Tibial nerve (tissue), 4 donors: ENCODE results near the gene MFSD8. TPM values are rescaled to one million over a fixed set of nuclear protein-coding genes. Genes with fewer than 3 reads are reported as not detected.
"Not testable (repeated sequence)": the region's sequence is repeated elsewhere in the genome, so short reads cannot be mapped to it uniquely, and the experiment has no call there.

Experiments
- DNase-seq, 2 donors: peaks; one replicate each; pipeline ENCODE4 v3.0.0-alpha.2; 2019; ENCODE audit warnings: low spot score in 2 of 2
- H3K27ac ChIP-seq, 4 donors: fragments of 200-600 bp; sonication (generic) in 3 of 4; one replicate each; pipeline ENCODE4 v1.5.1; 2017 to 2019; ENCODE audit warnings: mild to moderate bottlenecking in 1 of 4
- H3K27me3 ChIP-seq, 2 donors: fragments of 200-600 bp; sonication (generic) in 1 of 2; one replicate each; pipeline versions ENCODE4 v1.5.1 to v1.6.0; 2017 to 2019
- H3K36me3 ChIP-seq, 3 donors: fragments of 200-600 bp; sonication (generic); one replicate each; pipeline ENCODE4 v1.5.1; 2018 to 2019
- H3K4me1 ChIP-seq, 4 donors: fragments of 200-600 bp; sonication (generic) in 3 of 4; one replicate each; pipeline ENCODE4 v1.5.1; 2017 to 2019
- H3K4me3 ChIP-seq, 4 donors: fragments of 200-600 bp; sonication (generic) in 3 of 4; one replicate each; pipeline ENCODE4 v1.5.1; 2017 to 2019; ENCODE audit warnings: mild to moderate bottlenecking in 1 of 4, moderate library complexity in 1 of 4
- H3K9me3 ChIP-seq, 4 donors: fragments of 200-600 bp; sonication (generic) in 3 of 4; one replicate each; pipeline ENCODE4 v1.5.1; 2017 to 2019
- CTCF ChIP-seq, 5 experiments: fragments of 200-600 bp in 3 of 5; fragments of 450-650 bp in 2 of 5; sonication (generic) in 3 of 5; IDR thresholded peaks; one replicate each; pipeline ENCODE4 v1.5.1; 2016 to 2019; ENCODE audit warnings: antibody characterized with exemption in 5 of 5, mild to moderate bottlenecking in 3 of 5, moderate library complexity in 2 of 5
- EP300 ChIP-seq, 2 donors: sonication (generic); formaldehyde crosslinking; IDR thresholded peaks; one replicate each; pipeline ENCODE4 v1.6.1; 2017; ENCODE audit warnings: antibody characterized with exemption in 2 of 2, mild to moderate bottlenecking in 1 of 2
- POLR2A ChIP-seq, 2 donors: fragments of 450-650 bp; IDR thresholded peaks; one replicate each; pipeline ENCODE4 v1.6.1; 2017; ENCODE audit warnings: antibody characterized with exemption in 2 of 2, mild to moderate bottlenecking in 2 of 2, moderate library complexity in 2 of 2
- WGBS, 2 donors: methylation state at CpG; one replicate each; pipeline ENCODE4 v1.1.5; 2018; 5-methylcytosine and 5-hydroxymethylcytosine counted together
- total RNA-seq, 4 donors: library from RNA; depleted of rRNA; stranded (reverse); fragments of >200 nt; gene quantifications; one replicate each; pipeline ENCODE4 v1.1.0, GENCODE V29; 2016

The MFSD8 gene
- total RNA-seq, 4 donors from 2014 or later, result 21.3 to 53.1 (median 31.5) TPM

DNA sequence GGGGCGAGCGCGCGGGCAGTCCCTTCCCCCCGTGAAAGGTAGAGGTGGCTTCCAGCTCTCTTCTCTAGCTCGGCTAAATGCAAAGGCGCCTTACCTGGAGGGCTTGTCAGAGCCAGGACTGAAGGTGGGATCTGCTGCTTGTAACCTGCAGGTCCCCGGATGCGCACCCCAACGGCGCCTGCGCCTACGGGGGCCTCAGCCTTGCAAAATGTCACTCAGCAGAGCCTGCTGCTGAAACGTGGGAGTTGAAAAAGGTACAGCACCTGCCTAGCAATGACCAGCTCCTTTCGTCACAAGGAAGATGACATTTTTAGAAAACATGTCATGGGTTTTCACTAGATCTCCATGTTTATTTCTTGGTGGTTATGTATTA, 816 bp upstream of the MFSD8 start:
- peak overlapping the region; percentile 81 to 96 (median 94) for H3K27ac ChIP-seq
- no peaks in the 10 kb centered on the region for H3K9me3 ChIP-seq
- H3K4me1 ChIP-seq, result peaks cover 0 to 23% (median 3%) of the 10 kb centered on the region in 4 donors
- H3K4me3 ChIP-seq, result peak overlapping the region; percentile 86 to 99 (median 94)
- WGBS, 2 donors, result 1 to 2% methylated on average over 14 to 15 of the region's 15 CpGs
- peak in 1 of 2 donors; percentile 23 for DNase-seq
- no peaks in the 10 kb centered on the region for H3K27me3 ChIP-seq
- TF ChIP-seq POLR2A (IDR thresholded peaks at IDR 0.05) (no peak), EP300 (IDR thresholded peaks at IDR 0.05) (no peak), CTCF (IDR thresholded peaks at IDR 0.05) (no peak)
- H3K36me3 ChIP-seq, result peaks cover 0 to 6% (median 0%) of the 10 kb centered on the region in 3 donors

DNA sequence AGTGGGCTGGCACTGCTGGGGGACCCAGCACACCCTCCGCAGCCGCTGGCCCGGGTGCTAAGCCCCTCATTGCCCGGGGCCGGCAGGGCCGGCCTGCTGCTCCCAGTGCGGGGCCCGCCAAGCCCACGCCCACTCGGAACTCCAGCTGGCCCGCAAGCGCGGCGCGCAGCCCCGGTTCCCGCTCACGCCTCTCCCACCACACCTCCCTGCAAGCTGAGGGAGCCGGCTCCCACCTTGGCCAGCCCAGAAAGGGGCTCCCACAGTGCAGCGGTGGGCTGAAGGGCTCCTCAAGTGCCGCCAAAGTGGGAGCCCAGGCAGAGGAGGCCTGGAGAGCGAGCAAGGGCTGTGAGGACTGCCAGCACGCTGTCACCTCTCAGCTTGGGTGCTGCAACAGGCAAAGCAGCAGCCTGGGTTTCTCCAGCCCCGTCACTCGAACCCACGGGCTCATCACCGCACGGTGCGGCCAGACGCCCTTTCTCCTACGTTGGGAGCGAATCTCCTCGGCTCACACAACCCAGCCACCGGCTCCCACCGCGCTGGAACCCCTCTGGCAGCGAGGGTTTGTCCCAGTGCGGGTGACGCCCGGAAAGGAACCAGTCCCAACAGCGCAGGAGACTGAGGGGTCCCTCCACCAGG, 429 bp downstream of the MFSD8 start:
- H3K4me1 ChIP-seq, result peaks cover 0 to 23% (median 3%) of the 10 kb centered on the region in 4 donors
- 0% methylated on average over 18 of the region's 41 CpGs for WGBS, 2 donors
- DNase-seq, result not testable (repeated sequence)

DNA sequence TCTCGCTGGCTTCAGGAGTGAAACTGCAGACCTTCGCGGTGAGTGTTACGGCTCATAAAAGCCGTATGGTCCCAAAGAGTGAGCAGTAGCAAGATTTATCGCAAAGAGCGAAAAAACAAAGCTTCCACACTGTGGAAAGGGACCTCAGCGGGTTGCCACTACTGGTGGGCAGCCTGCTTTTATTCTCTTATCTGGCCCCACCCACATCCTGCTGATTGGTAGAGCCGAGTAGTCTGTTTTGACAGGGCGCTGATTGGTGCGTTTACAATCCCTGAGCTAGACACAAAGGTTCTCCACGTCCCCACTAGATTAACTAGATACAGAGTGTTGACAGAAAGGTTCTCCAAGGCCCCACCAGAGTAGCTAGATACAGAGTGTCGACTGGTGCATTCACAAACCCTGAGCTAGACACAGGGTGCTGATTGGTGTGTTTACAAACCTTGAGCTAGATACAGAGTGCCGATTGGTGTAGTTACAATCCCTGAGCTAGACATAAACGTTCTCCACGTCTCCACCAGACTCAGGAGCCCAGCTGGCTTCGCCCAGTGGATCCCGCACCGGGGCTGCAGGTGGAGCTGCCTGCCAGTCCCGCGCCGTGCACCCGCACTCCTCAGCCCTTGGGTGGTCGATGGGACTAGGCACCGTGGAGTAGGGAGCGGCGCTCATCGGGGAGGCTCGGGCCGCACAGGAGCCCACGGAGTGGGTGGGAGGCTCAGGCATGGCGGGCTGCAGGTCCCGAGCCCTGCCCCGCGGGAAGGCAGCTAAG, 1.2 kb downstream of the MFSD8 start:
- Histone ChIP-seq H3K4me3 (peak overlapping the region; percentile 86 to 99 (median 94)), H3K4me1 (peaks cover 0 to 23% (median 3%) of the 10 kb centered on the region in 4 donors), H3K27ac (peak overlapping the region; percentile 81 to 96 (median 94))
- not testable (repeated sequence) for DNase-seq, H3K27me3 ChIP-seq, H3K9me3 ChIP-seq, H3K36me3 ChIP-seq
- 63 to 82% methylated on average over 21 to 31 of the region's 35 CpGs for WGBS, 2 donors

More for the DNA sequence above, 429 bp downstream of the MFSD8 start:
- not testable (repeated sequence) for H3K9me3 ChIP-seq, H3K36me3 ChIP-seq, H3K27me3 ChIP-seq
- H3K4me3 ChIP-seq, result peak overlapping the region; percentile 86 to 99 (median 94)
- peak overlapping the region; percentile 81 to 96 (median 94) for H3K27ac ChIP-seq

DNA sequence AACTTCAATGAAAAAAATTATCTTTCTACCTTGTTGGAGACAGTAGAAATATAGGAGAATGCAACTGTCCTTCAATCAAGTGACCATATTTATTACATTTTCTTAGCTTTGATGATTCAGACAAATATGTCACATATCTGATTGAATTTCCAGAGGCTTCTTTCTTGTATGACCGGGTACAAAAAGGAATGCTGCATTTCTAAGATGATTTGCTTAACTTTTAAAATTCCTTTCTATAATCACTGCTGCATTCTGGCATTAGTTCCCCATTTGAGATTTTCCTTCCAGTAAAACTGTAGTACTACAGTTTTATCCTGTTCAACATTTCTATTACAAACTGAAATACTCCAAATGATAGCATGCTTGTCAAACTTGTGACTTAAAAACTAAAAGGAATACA, 5.2 kb downstream of the MFSD8 start:
- no peak for TF ChIP-seq POLR2A (IDR thresholded peaks at IDR 0.05)
- TF ChIP-seq CTCF (IDR thresholded peaks at IDR 0.05), result no peak
- TF ChIP-seq EP300 (IDR thresholded peaks at IDR 0.05), result no peak
- H3K9me3 ChIP-seq, result no peaks in the 10 kb centered on the region
- H3K27ac ChIP-seq, result no peak overlapping the region
- peaks cover 0 to 19% (median 0%) of the 10 kb centered on the region in 3 donors for H3K36me3 ChIP-seq
- no peaks in the 10 kb centered on the region for H3K27me3 ChIP-seq
- 50 to 53% methylated on average over 1 of the region's 1 CpG for WGBS, 2 donors
- H3K4me3 ChIP-seq, result no peak overlapping the region
- DNase-seq, result no peak
- peaks cover 0 to 16% (median 3%) of the 10 kb centered on the region in 4 donors for H3K4me1 ChIP-seq

- no peak for DNase-seq
- H3K27ac ChIP-seq, result no peak overlapping the region
- H3K4me1 ChIP-seq, result no peaks in the 10 kb centered on the region
- 94 to 97% methylated on average over 2 of the region's 2 CpGs for WGBS, 2 donors
- H3K27me3 ChIP-seq, result no peaks in the 10 kb centered on the region
- H3K4me3 ChIP-seq, result no peak overlapping the region
- TF ChIP-seq POLR2A (IDR thresholded peaks at IDR 0.05) (no peak), EP300 (IDR thresholded peaks at IDR 0.05) (no peak), CTCF (IDR thresholded peaks at IDR 0.05) (no peak)
- peaks cover 0 to 19% (median 0%) of the 10 kb centered on the region in 3 donors for H3K36me3 ChIP-seq
- H3K9me3 ChIP-seq, result no peaks in the 10 kb centered on the region
These were observed 7.9 kb downstream of the MFSD8 start for GRCh38 chr4:127957105-127957504.

- H3K4me1 ChIP-seq, result no peaks in the 10 kb centered on the region
- H3K27me3 ChIP-seq, result no peaks in the 10 kb centered on the region
- H3K36me3 ChIP-seq, result peaks cover 0 to 26% (median 0%) of the 10 kb centered on the region in 3 donors
- no peak for TF ChIP-seq EP300 (IDR thresholded peaks at IDR 0.05)
- no peak overlapping the region for H3K27ac ChIP-seq
- whole genome bisulfite sequencing, 2 donors, result 92 to 100% methylated on average over 1 of the region's 1 CpG
- no peak for DNase-seq
- H3K9me3 ChIP-seq, result no peaks in the 10 kb centered on the region
- H3K4me3 ChIP-seq, result no peak overlapping the region
These were observed 28.0 kb downstream of the MFSD8 start for GRCh38 chr4:127936974-127937373.

DNA sequence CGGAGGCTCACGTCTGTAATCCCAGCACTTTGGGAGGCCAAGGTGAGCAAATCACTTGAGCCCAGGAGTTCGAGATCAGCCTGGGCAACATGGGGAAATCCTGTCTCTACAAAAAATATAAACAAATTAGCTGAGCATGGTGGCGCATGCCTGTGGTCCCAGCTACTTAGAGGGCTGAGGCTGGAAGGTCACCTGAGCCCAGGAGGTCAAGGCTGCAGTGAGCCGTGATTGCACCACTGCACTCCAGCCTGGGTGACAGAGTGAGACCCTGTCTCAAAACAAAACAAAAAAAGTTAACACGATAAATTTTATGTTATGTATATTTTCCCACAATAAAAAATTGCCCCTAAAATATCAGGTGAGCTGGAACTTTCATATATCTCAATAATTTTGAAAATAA, 33.1 kb downstream of the MFSD8 start:
- WGBS, 2 donors, result 92 to 93% methylated on average over 6 of the region's 6 CpGs
- not testable (repeated sequence) for H3K4me1 ChIP-seq, DNase-seq, H3K4me3 ChIP-seq, H3K27ac ChIP-seq, H3K27me3 ChIP-seq, H3K9me3 ChIP-seq
- H3K36me3 ChIP-seq, result peaks cover 0 to 51% (median 0%) of the 10 kb centered on the region in 3 donors
